Panc1 (cell line): ENCODE data around the gene IMPDH2. TPM values are rescaled to one million over a fixed set of nuclear protein-coding genes. Genes with fewer than 3 reads are reported as not detected.

Experiments used
- ATAC-seq: fragments of 200-7000 bp; cut with Tn5 transposase; 2 replicates; pipeline ENCODE4 v1.9.1; 2020; ENCODE audit warnings: mild to moderate bottlenecking, moderate library complexity
- BruUV-seq: library from RNA; stranded (reverse); fragments of 400-500 nt; replicated peaks from 2 replicates; lab custom pipeline; 2021; lab: Mats Ljungman, UMichigan
- CTCF ChIA-PET: fragments of 300-600 bp; sonication (Branson Sonifier 250); formaldehyde crosslinking; loops from one replicate; lab custom pipeline; 2022; ENCODE audit warnings: antibody characterized with exemption; lab: Charles Lee
- POLR2A ChIA-PET: fragments of 300-600 bp; sonication (Branson Sonifier 250); formaldehyde crosslinking; loops from one replicate; lab custom pipeline; 2022; ENCODE audit warnings: antibody characterized with exemption; lab: Charles Lee
- DNase-seq: peaks from one replicate; pipeline ENCODE4 v3.0.0-alpha.2; 2010; ENCODE audit warnings: low read depth, low spot score
- H3K27ac ChIP-seq: 2 replicates; pipeline ENCODE4 v1.5.1; 2011; ENCODE audit warnings: mild to moderate bottlenecking, low read length, inconsistent platforms
- H3K27me3 ChIP-seq: fragments of 200-500 bp; sonication (Bioruptor generic); 2 replicates; pipeline ENCODE4 v1.6.0; 2014; ENCODE audit warnings: low read length, inconsistent platforms; ENCODE audit not compliant: control insufficient read depth, insufficient read depth
- H3K36me3 ChIP-seq: fragments of 200-500 bp; sonication (Bioruptor generic); 2 replicates; pipeline ENCODE4 v1.5.1; 2014; ENCODE audit warnings: inconsistent platforms, mild to moderate bottlenecking, low read length, moderate library complexity; ENCODE audit not compliant: control insufficient read depth, insufficient read depth
- H3K4me1 ChIP-seq: 2 replicates; pipeline ENCODE4 v1.5.1; 2011; ENCODE audit warnings: inconsistent platforms, mild to moderate bottlenecking, low read length, moderate library complexity; ENCODE audit not compliant: control insufficient read depth, insufficient read depth
- H3K4me3 ChIP-seq, 2 experiments: 2 replicates each; pipeline ENCODE4 v1.5.1; 2011 to 2012; ENCODE audit warnings: low read depth in 2 of 2, low read length in 2 of 2, mild to moderate bottlenecking in 2 of 2, inconsistent platforms in 1 of 2, moderate library complexity in 1 of 2
- H3K9me3 ChIP-seq: fragments of 200-500 bp; sonication (Bioruptor generic); 2 replicates; pipeline ENCODE4 v1.5.1; 2014; ENCODE audit warnings: low read depth, mild to moderate bottlenecking, inconsistent platforms, low read length, moderate library complexity; ENCODE audit not compliant: control insufficient read depth, insufficient read depth
- CTCF ChIP-seq: fragments of 450-650 bp; IDR thresholded peaks from 2 replicates; pipeline ENCODE4 v1.5.1; 2017; ENCODE audit warnings: mild to moderate bottlenecking
- POLR2AphosphoS5 ChIP-seq: IDR thresholded peaks from 2 replicates; pipeline ENCODE4 v1.6.1; 2012; ENCODE audit warnings: mild to moderate bottlenecking, low read depth, low read length, moderate library complexity
- REST ChIP-seq, 2 experiments: IDR thresholded peaks; 2 replicates each; pipeline ENCODE4 v1.6.1; 2011 to 2012; ENCODE audit warnings: low read depth in 2 of 2, control low read depth in 1 of 2, low read length in 1 of 2, mild to moderate bottlenecking in 1 of 2, moderate library complexity in 1 of 2; ENCODE audit not compliant: insufficient read depth in 1 of 2
- SIN3A ChIP-seq: IDR thresholded peaks from 2 replicates; pipeline ENCODE4 v1.6.1; 2012; ENCODE audit warnings: low read depth, mild to moderate bottlenecking, low read length, moderate library complexity, borderline replicate concordance; ENCODE audit not compliant: insufficient read depth
- TCF7L2 ChIP-seq: IDR thresholded peaks from 2 replicates; pipeline ENCODE4 v1.6.1; 2011; ENCODE audit warnings: mild to moderate bottlenecking, low read depth, low read length, inconsistent platforms
- in situ Hi-C: cut with HindIII; loops from 2 replicates; pipeline ENCODE4 v1.10.0; 2016; ENCODE audit warnings: low sequenced_read_pairs, low pct_unique_long_range_greater_than_20kb
- intact Hi-C: fragments of 100-400 bp; cut with micrococcal nuclease; formaldehyde crosslinking; loops from one replicate; pipeline ENCODE4 v1.10.0; 2022; ENCODE audit not compliant: unreplicated experiment
- total RNA-seq: library from RNA; stranded (reverse); gene quantifications from one replicate; pipeline ENCODE4 v1.2.1, GENCODE V29; 2021; ENCODE audit not compliant: unreplicated experiment

The IMPDH2 gene
- total RNA-seq, 1 experiment from 2014 or later: 149 TPM

GRCh38 chr3:49026536-49026935 lies 2.7 kb downstream of the IMPDH2 start:
- POLR2A ChIA-PET: interaction anchor here (0.6 kb wide), 1 partner anchor 70 kb away, joined by 13 read pairs; no protein-coding TSS in a partner anchor

GRCh38 chr3:49025793-49026520 lies 3.2 kb downstream of the IMPDH2 start:
- DNase-seq (no peak), ATAC-seq (no peak)
- CTCF ChIA-PET: interaction anchor here (0.6 kb wide), 1 partner anchor 484 kb away, joined by 5 read pairs; no protein-coding TSS in a partner anchor
- Histone ChIP-seq H3K9me3 (no peaks in the 10 kb centered on the region), H3K36me3 (peaks cover 9% of the 10 kb centered on the region), H3K27ac (no peak overlapping the region), H3K4me3 (no peak overlapping the region), H3K4me1 (peaks cover 34% of the 10 kb centered on the region), H3K27me3 (no peaks in the 10 kb centered on the region)
- in situ Hi-C loops (no loop called here), intact Hi-C loops (no loop called here)
- POLR2A ChIA-PET: interaction anchor here (0.5 to 0.6 kb wide), 2 partner anchors 12 to 71 kb away, joined by 7 to 13 read pairs; no protein-coding TSS in a partner anchor
- no peak for TF ChIP-seq TCF7L2
- peak; percentile 60 for TF ChIP-seq POLR2AphosphoS5
- BruUV-seq: no TSS peak

More at GRCh38 chr3:49026536-49026935, 2.7 kb downstream of the IMPDH2 start:
- DNase-seq (no peak), ATAC-seq (no peak)
- H3K27ac ChIP-seq: no peak overlapping the region
- no peak for TF ChIP-seq SIN3A
- no peak for TF ChIP-seq REST (IDR thresholded peaks at IDR 0.05; ENCODE audit: insufficient read depth in 1 of 2, low read depth in 2 of 2, low read length in 1 of 2)
- no peak for TF ChIP-seq CTCF
- no peak for TF ChIP-seq TCF7L2
- TF ChIP-seq POLR2AphosphoS5: no peak; the same call in none of the 2 replicates
- H3K27me3 ChIP-seq: no peaks in the 10 kb centered on the region
- H3K4me3 ChIP-seq: no peak overlapping the region
- in situ Hi-C loops: no loop called here
- H3K9me3 ChIP-seq: no peaks in the 10 kb centered on the region
- intact Hi-C loops: no loop called here
- CTCF ChIA-PET: interaction anchor here (0.5 kb wide), 1 partner anchor 38 kb away, joined by 4 read pairs; no protein-coding TSS in a partner anchor
- peaks cover 10% of the 10 kb centered on the region for H3K36me3 ChIP-seq
- no TSS peak for BruUV-seq
- H3K4me1 ChIP-seq: peaks cover 34% of the 10 kb centered on the region
